GM23338 (cell line): ENCODE measurements around the gene CSTF3. TPM values are rescaled to one million over a fixed set of nuclear protein-coding genes. Genes with fewer than 3 reads are reported as not detected.

Experiments
- ATAC-seq: fragments of 200-7000 bp; cut with Tn5 transposase; 3 replicates; pipeline ENCODE4 v1.9.1; 2020
- DNase-seq: peaks from one replicate; pipeline ENCODE4 v3.0.0-alpha.2; 2015; ENCODE audit warnings: low spot score
- H2AFZ ChIP-seq: fragments of 200-600 bp; sonication (generic); 2 replicates; pipeline ENCODE4 v1.8.0; 2016; ENCODE audit warnings: antibody characterized with exemption, mild to moderate bottlenecking, moderate library complexity
- H3F3A ChIP-seq: fragments of 200-600 bp; sonication (generic); replicated peaks from 2 replicates; pipeline ENCODE4 v1.8.0; 2017; ENCODE audit warnings: antibody characterized with exemption, mixed run types, low read depth
- H3K27ac ChIP-seq: fragments of 200-600 bp; sonication (generic); 2 replicates; pipeline ENCODE4 v1.6.1; 2016; ENCODE audit warnings: low read depth
- H3K27me3 ChIP-seq: fragments of 200-600 bp; sonication (generic); 2 replicates; pipeline ENCODE4 v1.8.0; 2016; ENCODE audit warnings: mild to moderate bottlenecking, mixed run types, moderate library complexity; ENCODE audit not compliant: insufficient read depth
- H3K36me3 ChIP-seq: fragments of 200-600 bp; sonication (generic); 2 replicates; pipeline ENCODE4 v1.8.0; 2016; ENCODE audit warnings: mild to moderate bottlenecking; ENCODE audit not compliant: insufficient read depth
- H3K4me1 ChIP-seq: fragments of 200-600 bp; sonication (generic); 2 replicates; pipeline ENCODE4 v1.8.0; 2016; ENCODE audit warnings: mild to moderate bottlenecking, moderate library complexity; ENCODE audit not compliant: insufficient read depth
- H3K4me2 ChIP-seq: fragments of 200-600 bp; sonication (generic); 2 replicates; pipeline ENCODE4 v1.7.1; 2017; ENCODE audit warnings: mixed run types
- H3K4me3 ChIP-seq: fragments of 200-600 bp; sonication (generic); 2 replicates; pipeline ENCODE4 v1.6.1; 2016; ENCODE audit warnings: mixed run types
- H3K79me2 ChIP-seq: fragments of 200-600 bp; sonication (generic); replicated peaks from 2 replicates; pipeline ENCODE4 v1.8.0; 2017; ENCODE audit warnings: mild to moderate bottlenecking; ENCODE audit not compliant: insufficient read depth
- H3K9me2 ChIP-seq: fragments of 200-600 bp; sonication (generic); 2 replicates; pipeline ENCODE4 v1.8.0; 2017; ENCODE audit not compliant: insufficient read depth
- H4K20me1 ChIP-seq: fragments of 200-600 bp; sonication (generic); replicated peaks from 2 replicates; pipeline ENCODE4 v1.8.0; 2017; ENCODE audit warnings: mild to moderate bottlenecking; ENCODE audit not compliant: insufficient read depth
- H3K27ac Mint-ChIP-seq: 2 replicates; pipeline ENCODE4 v1.8.0; 2020; ENCODE audit warnings: inconsistent platforms, mild to moderate bottlenecking, moderate library complexity, mixed read lengths
- H3K27me3 Mint-ChIP-seq: 3 replicates; pipeline ENCODE4 v1.8.0; 2022; ENCODE audit warnings: low read depth, mild to moderate bottlenecking, moderate library complexity, mixed read lengths, inconsistent platforms; ENCODE audit not compliant: insufficient read depth, poor library complexity
- H3K36me3 Mint-ChIP-seq: 3 replicates; pipeline ENCODE4 v1.8.0; 2021; ENCODE audit warnings: low read depth, mild to moderate bottlenecking, inconsistent platforms, moderate library complexity, mixed read lengths
- H3K4me1 Mint-ChIP-seq: 3 replicates; pipeline ENCODE4 v1.8.0; 2020; ENCODE audit warnings: mild to moderate bottlenecking, inconsistent platforms, mixed read lengths
- H3K4me3 Mint-ChIP-seq: 3 replicates; pipeline ENCODE4 v1.8.0; 2021; ENCODE audit warnings: moderate library complexity, mild to moderate bottlenecking, inconsistent platforms, mixed read lengths
- H3K9me3 Mint-ChIP-seq: 3 replicates; pipeline ENCODE4 v1.8.0; 2020; ENCODE audit warnings: moderate library complexity, mild to moderate bottlenecking, inconsistent platforms, mixed read lengths
- EZH2phosphoT487 ChIP-seq: fragments of 200-600 bp; sonication (generic); IDR thresholded peaks from one replicate; pipeline ENCODE4 v1.8.1; 2018; ENCODE audit warnings: antibody characterized with exemption; ENCODE audit not compliant: unreplicated experiment
- JUNB ChIP-seq: IDR thresholded peaks from one replicate; pipeline ENCODE4 v1.6.1; 2016; ENCODE audit warnings: antibody characterized with exemption; ENCODE audit not compliant: unreplicated experiment
- NANOG ChIP-seq: IDR thresholded peaks from 2 replicates; pipeline ENCODE4 v1.6.1; 2016; ENCODE audit warnings: antibody characterized with exemption, borderline replicate concordance
- POLR2AphosphoS5 ChIP-seq: IDR thresholded peaks from 2 replicates; pipeline ENCODE4 v1.6.1; 2016; ENCODE audit warnings: antibody characterized with exemption, low read depth
- STAT1 ChIP-seq: IDR thresholded peaks from one replicate; pipeline ENCODE4 v1.6.1; 2016; ENCODE audit warnings: antibody characterized with exemption; ENCODE audit not compliant: unreplicated experiment
- ZNF114 ChIP-seq: fragments of 250-450 bp; sonication (Bioruptor Pico); IDR thresholded peaks from 2 replicates; pipeline ENCODE4 v1.5.0; 2020; ENCODE audit warnings: mild to moderate bottlenecking, moderate library complexity
- ZNF331 ChIP-seq: fragments of 250-450 bp; sonication (Bioruptor Pico); IDR thresholded peaks from 2 replicates; pipeline ENCODE4 v1.5.0; 2020; ENCODE audit warnings: low read depth, mild to moderate bottlenecking, moderate library complexity
- polyA plus RNA-seq: library from polyadenylated mRNA; unstranded; fragments of >200 nt; fragmentation: Nextera tagmentation; extraction: Ambion mirVana; gene quantifications from 2 replicates; pipeline ENCODE4 v1.2.1, GENCODE V29; 2016
- total RNA-seq: library from RNA; depleted of rRNA; stranded (reverse); fragments of >200 nt; shearing (Covaris generic); gene quantifications from 2 replicates; pipeline ENCODE4 v1.2.3, GENCODE V29; 2014
- TF ChIP-seq, protein P1 (sequence below), 2 experiments: fragments of 200-600 bp in 1 of 2; sonication (generic) in 1 of 2; conservative IDR thresholded peaks; 2 replicates each; pipeline versions ENCODE4 v1.5.1 to v1.6.1; 2016 to 2017; ENCODE audit warnings: antibody characterized with exemption in 2 of 2, low read depth in 2 of 2, mild to moderate bottlenecking in 2 of 2, moderate library complexity in 1 of 2
- TF ChIP-seq, protein P2 (sequence below): IDR thresholded peaks from one replicate; pipeline ENCODE4 v1.6.1; 2018; ENCODE audit warnings: antibody characterized with exemption; ENCODE audit not compliant: unreplicated experiment
- TF ChIP-seq, protein P3 (sequence below): fragments of 250-450 bp; sonication (Bioruptor Pico); IDR thresholded peaks from 2 replicates; pipeline ENCODE4 v1.5.0; 2020; ENCODE audit warnings: mild to moderate bottlenecking, moderate library complexity
- TF ChIP-seq, protein P4 (sequence below): IDR thresholded peaks from 2 replicates; pipeline ENCODE4 v1.6.1; 2016; ENCODE audit warnings: antibody characterized with exemption

Gene CSTF3
- total and polyA plus RNA-seq, 2 experiments from 2014 or later = 83.2 to 158 TPM

DNA sequence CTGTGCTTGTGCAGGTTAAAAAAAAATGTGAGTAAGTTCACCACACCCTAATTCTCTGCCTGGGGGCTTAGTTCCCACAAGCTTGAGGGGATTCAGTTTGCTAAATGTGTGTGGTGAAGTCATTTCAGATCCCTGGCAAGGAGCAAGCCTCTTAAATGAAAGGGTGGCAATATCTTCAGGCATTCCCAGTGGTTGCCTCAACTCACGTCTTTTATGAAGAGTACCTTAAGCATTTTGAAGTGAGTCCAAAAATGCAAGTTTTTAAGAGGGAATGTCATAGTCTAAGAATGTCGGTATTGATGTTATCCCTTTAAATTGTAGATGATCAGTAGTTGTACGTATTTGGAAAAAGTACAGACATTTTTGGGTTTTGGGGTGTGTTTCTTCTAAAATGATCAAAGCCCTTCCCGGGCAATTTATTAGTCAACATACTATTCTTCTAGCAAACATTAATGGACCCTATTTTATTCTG lies 117.0 kb downstream of the CSTF3 start:
- Histone ChIP-seq H3K27me3 (no peaks in the 10 kb centered on the region), H4K20me1 (no peaks in the 10 kb centered on the region), H3K79me2 (no peaks in the 10 kb centered on the region; the same call in none of the 2 replicates), H3K4me2 (no peak overlapping the region), H3K27ac (no peak overlapping the region), H3K4me1 (peaks cover 10% of the 10 kb centered on the region), H2AFZ (no peak overlapping the region), H3F3A (no peaks in the 10 kb centered on the region; the same call in 1 of the 2 replicates), H3K9me2 (no peaks in the 10 kb centered on the region), H3K4me3 (no peak overlapping the region), H3K36me3 (peaks cover 9% of the 10 kb centered on the region; the same call in 1 of the 2 replicates)
- no peak overlapping the region for H3K27ac Mint-ChIP-seq
- peaks cover 6% of the 10 kb centered on the region for H3K27me3 Mint-ChIP-seq
- peaks cover 12% of the 10 kb centered on the region for H3K4me1 Mint-ChIP-seq
- no peak for TF ChIP-seq NANOG
- TF ChIP-seq POLR2AphosphoS5 = no peak
- TF ChIP-seq, protein P1, sequence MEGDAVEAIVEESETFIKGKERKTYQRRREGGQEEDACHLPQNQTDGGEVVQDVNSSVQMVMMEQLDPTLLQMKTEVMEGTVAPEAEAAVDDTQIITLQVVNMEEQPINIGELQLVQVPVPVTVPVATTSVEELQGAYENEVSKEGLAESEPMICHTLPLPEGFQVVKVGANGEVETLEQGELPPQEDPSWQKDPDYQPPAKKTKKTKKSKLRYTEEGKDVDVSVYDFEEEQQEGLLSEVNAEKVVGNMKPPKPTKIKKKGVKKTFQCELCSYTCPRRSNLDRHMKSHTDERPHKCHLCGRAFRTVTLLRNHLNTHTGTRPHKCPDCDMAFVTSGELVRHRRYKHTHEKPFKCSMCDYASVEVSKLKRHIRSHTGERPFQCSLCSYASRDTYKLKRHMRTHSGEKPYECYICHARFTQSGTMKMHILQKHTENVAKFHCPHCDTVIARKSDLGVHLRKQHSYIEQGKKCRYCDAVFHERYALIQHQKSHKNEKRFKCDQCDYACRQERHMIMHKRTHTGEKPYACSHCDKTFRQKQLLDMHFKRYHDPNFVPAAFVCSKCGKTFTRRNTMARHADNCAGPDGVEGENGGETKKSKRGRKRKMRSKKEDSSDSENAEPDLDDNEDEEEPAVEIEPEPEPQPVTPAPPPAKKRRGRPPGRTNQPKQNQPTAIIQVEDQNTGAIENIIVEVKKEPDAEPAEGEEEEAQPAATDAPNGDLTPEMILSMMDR (conservative IDR thresholded peaks at IDR 0.05; ENCODE audit: low read depth in 2 of 2) = no peak
- TF ChIP-seq EZH2phosphoT487 = no peak
- no peak for TF ChIP-seq JUNB
- TF ChIP-seq STAT1 = no peak
- TF ChIP-seq, protein P2, sequence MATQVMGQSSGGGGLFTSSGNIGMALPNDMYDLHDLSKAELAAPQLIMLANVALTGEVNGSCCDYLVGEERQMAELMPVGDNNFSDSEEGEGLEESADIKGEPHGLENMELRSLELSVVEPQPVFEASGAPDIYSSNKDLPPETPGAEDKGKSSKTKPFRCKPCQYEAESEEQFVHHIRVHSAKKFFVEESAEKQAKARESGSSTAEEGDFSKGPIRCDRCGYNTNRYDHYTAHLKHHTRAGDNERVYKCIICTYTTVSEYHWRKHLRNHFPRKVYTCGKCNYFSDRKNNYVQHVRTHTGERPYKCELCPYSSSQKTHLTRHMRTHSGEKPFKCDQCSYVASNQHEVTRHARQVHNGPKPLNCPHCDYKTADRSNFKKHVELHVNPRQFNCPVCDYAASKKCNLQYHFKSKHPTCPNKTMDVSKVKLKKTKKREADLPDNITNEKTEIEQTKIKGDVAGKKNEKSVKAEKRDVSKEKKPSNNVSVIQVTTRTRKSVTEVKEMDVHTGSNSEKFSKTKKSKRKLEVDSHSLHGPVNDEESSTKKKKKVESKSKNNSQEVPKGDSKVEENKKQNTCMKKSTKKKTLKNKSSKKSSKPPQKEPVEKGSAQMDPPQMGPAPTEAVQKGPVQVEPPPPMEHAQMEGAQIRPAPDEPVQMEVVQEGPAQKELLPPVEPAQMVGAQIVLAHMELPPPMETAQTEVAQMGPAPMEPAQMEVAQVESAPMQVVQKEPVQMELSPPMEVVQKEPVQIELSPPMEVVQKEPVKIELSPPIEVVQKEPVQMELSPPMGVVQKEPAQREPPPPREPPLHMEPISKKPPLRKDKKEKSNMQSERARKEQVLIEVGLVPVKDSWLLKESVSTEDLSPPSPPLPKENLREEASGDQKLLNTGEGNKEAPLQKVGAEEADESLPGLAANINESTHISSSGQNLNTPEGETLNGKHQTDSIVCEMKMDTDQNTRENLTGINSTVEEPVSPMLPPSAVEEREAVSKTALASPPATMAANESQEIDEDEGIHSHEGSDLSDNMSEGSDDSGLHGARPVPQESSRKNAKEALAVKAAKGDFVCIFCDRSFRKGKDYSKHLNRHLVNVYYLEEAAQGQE = no peak
- no peak for TF ChIP-seq ZNF114
- no peak for TF ChIP-seq ZNF331 (CRISPR knock-in tag)
- TF ChIP-seq, protein P3, sequence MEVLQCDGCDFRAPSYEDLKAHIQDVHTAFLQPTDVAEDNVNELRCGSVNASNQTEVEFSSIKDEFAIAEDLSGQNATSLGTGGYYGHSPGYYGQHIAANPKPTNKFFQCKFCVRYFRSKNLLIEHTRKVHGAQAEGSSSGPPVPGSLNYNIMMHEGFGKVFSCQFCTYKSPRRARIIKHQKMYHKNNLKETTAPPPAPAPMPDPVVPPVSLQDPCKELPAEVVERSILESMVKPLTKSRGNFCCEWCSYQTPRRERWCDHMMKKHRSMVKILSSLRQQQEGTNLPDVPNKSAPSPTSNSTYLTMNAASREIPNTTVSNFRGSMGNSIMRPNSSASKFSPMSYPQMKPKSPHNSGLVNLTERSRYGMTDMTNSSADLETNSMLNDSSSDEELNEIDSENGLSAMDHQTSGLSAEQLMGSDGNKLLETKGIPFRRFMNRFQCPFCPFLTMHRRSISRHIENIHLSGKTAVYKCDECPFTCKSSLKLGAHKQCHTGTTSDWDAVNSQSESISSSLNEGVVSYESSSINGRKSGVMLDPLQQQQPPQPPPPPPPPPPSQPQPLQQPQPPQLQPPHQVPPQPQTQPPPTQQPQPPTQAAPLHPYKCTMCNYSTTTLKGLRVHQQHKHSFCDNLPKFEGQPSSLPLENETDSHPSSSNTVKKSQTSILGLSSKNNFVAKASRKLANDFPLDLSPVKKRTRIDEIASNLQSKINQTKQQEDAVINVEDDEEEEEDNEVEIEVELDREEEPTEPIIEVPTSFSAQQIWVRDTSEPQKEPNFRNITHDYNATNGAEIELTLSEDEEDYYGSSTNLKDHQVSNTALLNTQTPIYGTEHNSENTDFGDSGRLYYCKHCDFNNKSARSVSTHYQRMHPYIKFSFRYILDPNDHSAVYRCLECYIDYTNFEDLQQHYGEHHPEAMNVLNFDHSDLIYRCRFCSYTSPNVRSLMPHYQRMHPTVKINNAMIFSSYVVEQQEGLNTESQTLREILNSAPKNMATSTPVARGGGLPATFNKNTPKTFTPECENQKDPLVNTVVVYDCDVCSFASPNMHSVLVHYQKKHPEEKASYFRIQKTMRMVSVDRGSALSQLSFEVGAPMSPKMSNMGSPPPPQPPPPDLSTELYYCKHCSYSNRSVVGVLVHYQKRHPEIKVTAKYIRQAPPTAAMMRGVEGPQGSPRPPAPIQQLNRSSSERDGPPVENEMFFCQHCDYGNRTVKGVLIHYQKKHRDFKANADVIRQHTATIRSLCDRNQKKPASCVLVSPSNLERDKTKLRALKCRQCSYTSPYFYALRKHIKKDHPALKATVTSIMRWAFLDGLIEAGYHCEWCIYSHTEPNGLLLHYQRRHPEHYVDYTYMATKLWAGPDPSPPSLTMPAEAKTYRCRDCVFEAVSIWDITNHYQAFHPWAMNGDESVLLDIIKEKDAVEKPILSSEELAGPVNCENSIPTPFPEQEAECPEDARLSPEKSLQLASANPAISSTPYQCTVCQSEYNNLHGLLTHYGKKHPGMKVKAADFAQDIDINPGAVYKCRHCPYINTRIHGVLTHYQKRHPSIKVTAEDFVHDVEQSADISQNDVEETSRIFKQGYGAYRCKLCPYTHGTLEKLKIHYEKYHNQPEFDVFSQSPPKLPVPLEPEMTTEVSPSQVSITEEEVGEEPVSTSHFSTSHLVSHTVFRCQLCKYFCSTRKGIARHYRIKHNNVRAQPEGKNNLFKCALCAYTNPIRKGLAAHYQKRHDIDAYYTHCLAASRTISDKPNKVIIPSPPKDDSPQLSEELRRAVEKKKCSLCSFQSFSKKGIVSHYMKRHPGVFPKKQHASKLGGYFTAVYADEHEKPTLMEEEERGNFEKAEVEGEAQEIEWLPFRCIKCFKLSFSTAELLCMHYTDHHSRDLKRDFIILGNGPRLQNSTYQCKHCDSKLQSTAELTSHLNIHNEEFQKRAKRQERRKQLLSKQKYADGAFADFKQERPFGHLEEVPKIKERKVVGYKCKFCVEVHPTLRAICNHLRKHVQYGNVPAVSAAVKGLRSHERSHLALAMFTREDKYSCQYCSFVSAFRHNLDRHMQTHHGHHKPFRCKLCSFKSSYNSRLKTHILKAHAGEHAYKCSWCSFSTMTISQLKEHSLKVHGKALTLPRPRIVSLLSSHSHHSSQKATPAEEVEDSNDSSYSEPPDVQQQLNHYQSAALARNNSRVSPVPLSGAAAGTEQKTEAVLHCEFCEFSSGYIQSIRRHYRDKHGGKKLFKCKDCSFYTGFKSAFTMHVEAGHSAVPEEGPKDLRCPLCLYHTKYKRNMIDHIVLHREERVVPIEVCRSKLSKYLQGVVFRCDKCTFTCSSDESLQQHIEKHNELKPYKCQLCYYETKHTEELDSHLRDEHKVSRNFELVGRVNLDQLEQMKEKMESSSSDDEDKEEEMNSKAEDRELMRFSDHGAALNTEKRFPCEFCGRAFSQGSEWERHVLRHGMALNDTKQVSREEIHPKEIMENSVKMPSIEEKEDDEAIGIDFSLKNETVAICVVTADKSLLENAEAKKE (CRISPR knock-in tag) = no peak
- TF ChIP-seq, protein P4, sequence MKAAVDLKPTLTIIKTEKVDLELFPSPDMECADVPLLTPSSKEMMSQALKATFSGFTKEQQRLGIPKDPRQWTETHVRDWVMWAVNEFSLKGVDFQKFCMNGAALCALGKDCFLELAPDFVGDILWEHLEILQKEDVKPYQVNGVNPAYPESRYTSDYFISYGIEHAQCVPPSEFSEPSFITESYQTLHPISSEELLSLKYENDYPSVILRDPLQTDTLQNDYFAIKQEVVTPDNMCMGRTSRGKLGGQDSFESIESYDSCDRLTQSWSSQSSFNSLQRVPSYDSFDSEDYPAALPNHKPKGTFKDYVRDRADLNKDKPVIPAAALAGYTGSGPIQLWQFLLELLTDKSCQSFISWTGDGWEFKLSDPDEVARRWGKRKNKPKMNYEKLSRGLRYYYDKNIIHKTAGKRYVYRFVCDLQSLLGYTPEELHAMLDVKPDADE = no peak
- peaks cover 42% of the 10 kb centered on the region for H3K36me3 Mint-ChIP-seq
- H3K4me3 Mint-ChIP-seq = no peak overlapping the region
- H3K9me3 Mint-ChIP-seq = peaks cover 5% of the 10 kb centered on the region; the same call in 2 of the 3 replicates
- ATAC-seq (no peak), DNase-seq (no peak)
